Prostate gland (tissue), 2 donors: ENCODE measurements around the gene TRMT112. TPM values are rescaled to one million over a fixed set of nuclear protein-coding genes. Genes with fewer than 3 reads are reported as not detected.

Experiments used
- DNase-seq: peaks from one replicate; pipeline ENCODE4 v3.0.0-alpha.2; 2019; ENCODE audit warnings: low spot score
- H3K27ac ChIP-seq, 2 donors: fragments of 200-600 bp; sonication (generic); 2 replicates each; pipeline ENCODE4 v1.5.1; 2017 to 2019
- H3K27me3 ChIP-seq: fragments of 200-600 bp; sonication (generic); replicated peaks from 2 replicates; pipeline ENCODE4 v1.5.1; 2019; ENCODE audit not compliant: insufficient read depth
- H3K36me3 ChIP-seq, 2 donors: fragments of 200-600 bp; sonication (generic); 1 replicate in 1 of 2; 2 replicates in 1 of 2; pipeline versions ENCODE4 v1.5.1 to v1.8.1; 2017 to 2019
- H3K4me1 ChIP-seq: fragments of 200-600 bp; sonication (generic); replicated peaks from 2 replicates; pipeline ENCODE4 v1.5.1; 2019
- H3K4me3 ChIP-seq, 2 donors: fragments of 200-600 bp; sonication (generic); 2 replicates each; pipeline ENCODE4 v1.5.1; 2017 to 2019
- H3K9me3 ChIP-seq: fragments of 200-600 bp; sonication (generic); 2 replicates; pipeline ENCODE4 v1.5.1; 2017
- CTCF ChIP-seq, 4 experiments: fragments of 200-600 bp in 2 of 4; fragments of 450-650 bp in 2 of 4; sonication (generic) in 2 of 4; IDR thresholded peaks; 1 replicate in 3 of 4; 2 replicates in 1 of 4; pipeline ENCODE4 v1.5.1; 2016 to 2019; ENCODE audit warnings: antibody characterized with exemption in 4 of 4, mild to moderate bottlenecking in 2 of 4, moderate library complexity in 2 of 4
- POLR2A ChIP-seq: fragments of 450-650 bp; IDR thresholded peaks from one replicate; pipeline ENCODE4 v1.6.1; 2016; ENCODE audit warnings: antibody characterized with exemption, mild to moderate bottlenecking
- POLR2AphosphoS5 ChIP-seq: sonication (generic); formaldehyde crosslinking; IDR thresholded peaks from one replicate; pipeline ENCODE4 v1.6.1; 2017; ENCODE audit warnings: antibody characterized with exemption
- WGBS: methylation state at CpG from one replicate; pipeline ENCODE4 v1.1.5; 2018; 5-methylcytosine and 5-hydroxymethylcytosine counted together
- intact Hi-C: fragments of 100-400 bp; cut with DNase I; formaldehyde crosslinking; loops from one replicate; pipeline ENCODE4 v1.14.2; 2022
- total RNA-seq, 2 donors: library from RNA; depleted of rRNA; stranded (reverse); fragments of >200 nt; gene quantifications; one replicate each; pipeline ENCODE4 v1.1.0, GENCODE V29; 2016

Gene TRMT112
- total RNA-seq, 2 donors from 2014 or later: 328 to 400 TPM

- Histone ChIP-seq H3K9me3 (no peaks in the 10 kb centered on the region), H3K4me3 (no peak overlapping the region)
- 94% methylated on average over 21 of the region's 21 CpGs for WGBS
Observed at GRCh38 chr11:64341429-64341828, 24.1 kb upstream of the TRMT112 start.

GRCh38 chr11:64340671-64341335 is 23.4 kb upstream of the TRMT112 start:
- WGBS: 58% methylated on average over 27 of the region's 33 CpGs
- Histone ChIP-seq H3K4me1 (peaks cover 4% of the 10 kb centered on the region), H3K9me3 (no peaks in the 10 kb centered on the region), H3K4me3 (no peak overlapping the region), H3K36me3 (no peaks in the 10 kb centered on the region), H3K27me3 (no peaks in the 10 kb centered on the region), H3K27ac (no peak overlapping the region)
- intact Hi-C loops: no loop called here
- no peak for DNase-seq
- no peak for TF ChIP-seq CTCF (IDR thresholded peaks at IDR 0.05)
- TF ChIP-seq POLR2AphosphoS5: no peak
- TF ChIP-seq POLR2A: no peak

More at GRCh38 chr11:64341429-64341828, 24.1 kb upstream of the TRMT112 start:
- intact Hi-C loops: no loop called here
- no peak overlapping the region for H3K27ac ChIP-seq
- H3K27me3 ChIP-seq: no peaks in the 10 kb centered on the region
- TF ChIP-seq POLR2AphosphoS5 (no peak), CTCF (IDR thresholded peaks at IDR 0.05) (no peak), POLR2A (no peak)
- no peak for DNase-seq
- H3K4me1 ChIP-seq: peaks cover 4% of the 10 kb centered on the region
- no peaks in the 10 kb centered on the region for H3K36me3 ChIP-seq

DNA sequence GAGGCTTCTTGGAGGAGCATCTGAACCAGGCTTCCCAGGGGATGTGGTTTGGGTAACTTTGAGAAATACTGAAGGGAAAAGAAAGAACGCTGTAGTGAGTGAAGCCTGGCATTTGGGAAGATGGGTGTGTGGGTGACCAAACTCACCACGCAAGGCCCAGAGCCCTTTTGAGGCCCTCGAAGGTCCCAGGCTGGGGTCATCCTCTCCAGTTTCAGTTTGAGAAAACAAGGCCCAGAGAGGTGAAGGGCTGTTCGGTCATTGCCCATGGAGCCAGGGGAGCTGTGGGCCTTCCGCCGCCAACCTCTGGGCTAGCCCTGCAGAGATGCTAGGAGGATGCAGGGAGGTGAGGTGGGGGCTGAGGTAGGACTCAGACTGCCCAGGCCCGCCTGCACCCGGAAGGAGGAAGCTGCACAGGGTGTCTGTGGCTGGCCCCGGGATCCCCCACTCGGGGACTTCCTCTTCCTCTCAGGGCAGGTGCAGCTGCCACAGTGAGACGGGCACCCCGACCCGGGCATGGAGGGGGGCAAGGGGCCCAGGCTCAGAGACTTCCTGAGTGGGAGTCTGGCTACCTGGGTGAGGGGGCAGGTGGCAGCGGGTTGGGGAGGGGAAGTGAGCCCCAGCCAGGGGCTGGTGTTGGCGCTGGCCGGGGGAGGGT is 22.5 kb upstream of the TRMT112 start, which contains the start of gene CCDC88B:
TSS of gene CCDC88B (plus strand) at position 451 of the 655 bp plus-strand sequence. CDS start at position 514, 63 bp downstream.
- WGBS: 81% methylated on average over 15 of the region's 16 CpGs
- intact Hi-C loops: no loop called here
- Histone ChIP-seq H3K27ac (no peak within 1 kb of the TSS), H3K4me1 (peaks cover 4% of the 10 kb centered on the region), H3K36me3 (no peaks in the 10 kb centered on the region), H3K4me3 (no peak within 1 kb of the TSS), H3K27me3 (no peaks in the 10 kb centered on the region), H3K9me3 (no peaks in the 10 kb centered on the region)
- DNase-seq: no peak
- no peak for TF ChIP-seq CTCF (IDR thresholded peaks at IDR 0.05)
- TF ChIP-seq POLR2AphosphoS5: no peak
- no peak for TF ChIP-seq POLR2A

- Histone ChIP-seq H3K9me3 (no peaks in the 10 kb centered on the region), H3K4me3 (no peak overlapping the region), H3K4me1 (peaks cover 4% of the 10 kb centered on the region), H3K27me3 (no peaks in the 10 kb centered on the region), H3K36me3 (no peaks in the 10 kb centered on the region), H3K27ac (no peak overlapping the region)
- WGBS: 58% methylated on average over 4 of the region's 4 CpGs
- intact Hi-C loops: no loop called here
- no peak for DNase-seq
- TF ChIP-seq CTCF (IDR thresholded peaks at IDR 0.05): no peak
- TF ChIP-seq POLR2AphosphoS5: no peak
- TF ChIP-seq POLR2A: no peak
Observed at GRCh38 chr11:64339286-64339685, 21.9 kb upstream of the TRMT112 start.

GRCh38 chr11:64338716-64339115 is 21.4 kb upstream of the TRMT112 start:
- Histone ChIP-seq H3K9me3 (no peaks in the 10 kb centered on the region), H3K4me3 (no peak overlapping the region), H3K36me3 (no peaks in the 10 kb centered on the region), H3K4me1 (peaks cover 4% of the 10 kb centered on the region), H3K27me3 (no peaks in the 10 kb centered on the region), H3K27ac (no peak overlapping the region)
- WGBS: 73% methylated on average over 8 of the region's 8 CpGs
- no peak for DNase-seq
- TF ChIP-seq POLR2A (no peak), CTCF (IDR thresholded peaks at IDR 0.05) (no peak), POLR2AphosphoS5 (no peak)
- intact Hi-C loops: no loop called here
